HCT116 (cell line): ENCODE data around the gene TIMP1.

ENCODE experiments used
- RAD21 ChIP-seq: IDR thresholded peaks from 2 replicates; pipeline ENCODE4 v1.6.1; 2012; ENCODE audit warnings: low read depth, mild to moderate bottlenecking
- YY1 ChIP-seq: IDR thresholded peaks from 2 replicates; pipeline ENCODE4 v1.6.1; 2011; ENCODE audit warnings: low read length, low read depth, moderate library complexity, mild to moderate bottlenecking; ENCODE audit not compliant: insufficient replicate concordance; ENCODE audit errors: extremely low read depth
- ZNF274 ChIP-seq: fragments of 200-500 bp; sonication (Bioruptor generic); IDR thresholded peaks from 2 replicates; pipeline ENCODE4 v1.6.1; 2014; ENCODE audit warnings: mild to moderate bottlenecking, low read depth, low read length, inconsistent platforms
- TF ChIP-seq, protein P1 (sequence below), 3 experiments: fragments of 200-600 bp in 1 of 3; sonication (generic) in 1 of 3; IDR thresholded peaks in 2 of 3; conservative IDR thresholded peaks in 1 of 3; 2 replicates each; pipeline ENCODE4 v1.5.1; 2012 to 2017; ENCODE audit warnings: low read depth in 2 of 3, low read length in 2 of 3, antibody characterized with exemption in 1 of 3, borderline replicate concordance in 1 of 3, control low read depth in 1 of 3, mild to moderate bottlenecking in 1 of 3, mixed read lengths in 1 of 3, mixed run types in 1 of 3, moderate library complexity in 1 of 3; ENCODE audit not compliant: insufficient read depth in 1 of 3

DNA sequence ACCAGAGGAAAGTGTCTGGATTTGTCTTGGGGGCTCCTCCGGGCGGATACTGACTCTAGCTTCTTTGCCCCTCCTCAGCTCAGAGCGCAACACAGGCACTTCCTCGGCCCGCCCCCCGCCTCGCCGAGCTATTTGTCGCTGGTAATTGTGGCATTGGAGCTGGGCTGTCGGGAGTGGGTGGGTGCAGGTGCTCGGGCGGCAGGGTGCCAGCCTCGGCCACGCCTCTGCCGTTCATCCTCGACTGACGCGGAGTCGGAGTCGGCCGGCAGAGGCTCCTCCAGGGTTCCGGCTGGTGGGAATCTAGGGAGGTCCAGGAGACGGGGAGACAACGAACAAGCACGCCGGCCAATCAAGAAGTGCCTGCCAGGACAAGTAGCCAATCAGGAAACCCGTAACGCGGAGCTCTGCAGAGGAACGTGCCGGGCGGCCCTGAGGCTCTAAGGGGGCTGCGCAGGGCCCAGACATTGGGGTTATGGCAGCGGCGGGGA lies 41.3 kb downstream of the TIMP1 start:
- no peak for TF ChIP-seq RAD21
- no peak for TF ChIP-seq ZNF274
- no peak for TF ChIP-seq YY1
- TF ChIP-seq, protein P1, sequence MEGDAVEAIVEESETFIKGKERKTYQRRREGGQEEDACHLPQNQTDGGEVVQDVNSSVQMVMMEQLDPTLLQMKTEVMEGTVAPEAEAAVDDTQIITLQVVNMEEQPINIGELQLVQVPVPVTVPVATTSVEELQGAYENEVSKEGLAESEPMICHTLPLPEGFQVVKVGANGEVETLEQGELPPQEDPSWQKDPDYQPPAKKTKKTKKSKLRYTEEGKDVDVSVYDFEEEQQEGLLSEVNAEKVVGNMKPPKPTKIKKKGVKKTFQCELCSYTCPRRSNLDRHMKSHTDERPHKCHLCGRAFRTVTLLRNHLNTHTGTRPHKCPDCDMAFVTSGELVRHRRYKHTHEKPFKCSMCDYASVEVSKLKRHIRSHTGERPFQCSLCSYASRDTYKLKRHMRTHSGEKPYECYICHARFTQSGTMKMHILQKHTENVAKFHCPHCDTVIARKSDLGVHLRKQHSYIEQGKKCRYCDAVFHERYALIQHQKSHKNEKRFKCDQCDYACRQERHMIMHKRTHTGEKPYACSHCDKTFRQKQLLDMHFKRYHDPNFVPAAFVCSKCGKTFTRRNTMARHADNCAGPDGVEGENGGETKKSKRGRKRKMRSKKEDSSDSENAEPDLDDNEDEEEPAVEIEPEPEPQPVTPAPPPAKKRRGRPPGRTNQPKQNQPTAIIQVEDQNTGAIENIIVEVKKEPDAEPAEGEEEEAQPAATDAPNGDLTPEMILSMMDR (IDR thresholded peaks at IDR 0.05 in 2 of 3, conservative IDR thresholded peaks at IDR 0.05 in 1 of 3; ENCODE audit: borderline replicate concordance in 1 of 3, insufficient read depth in 1 of 3, low read depth in 2 of 3, low read length in 2 of 3): no peak
